Ovary (tissue), 9 donors: Measurements from ENCODE around the gene CLIC3. TPM values are rescaled to one million over a fixed set of nuclear protein-coding genes. Genes with fewer than 3 reads are reported as not detected.

Experiments
- DNase-seq, 5 donors: peaks; one replicate each; pipeline ENCODE4 v3.0.0-alpha.2; 2019 to 2020
- H3K27ac ChIP-seq, 2 donors: fragments of 200-600 bp; one replicate each; pipeline versions ENCODE4 v1.5.1 to v1.8.0; 2019 to 2022
- H3K27me3 ChIP-seq: fragments of 200-600 bp; one replicate; pipeline ENCODE4 v1.8.0; 2022
- H3K36me3 ChIP-seq: fragments of 200-600 bp; sonication (generic); one replicate; pipeline ENCODE4 v1.5.1; 2019
- H3K4me1 ChIP-seq: one replicate; pipeline ENCODE4 v1.8.1; 2013; ENCODE audit warnings: mild to moderate bottlenecking, moderate library complexity; ENCODE audit not compliant: insufficient read depth
- H3K4me3 ChIP-seq: fragments of 200-600 bp; sonication (generic); one replicate; pipeline ENCODE4 v1.5.1; 2017
- H3K9me3 ChIP-seq, 2 donors: fragments of 200-600 bp in 1 of 2; sonication (generic) in 1 of 2; one replicate each; pipeline versions ENCODE4 v1.5.1 to v1.8.1; 2013 to 2019; ENCODE audit warnings: mild to moderate bottlenecking in 1 of 2, moderate library complexity in 1 of 2
- CTCF ChIP-seq, 3 donors: fragments of 450-650 bp in 2 of 3; fragments of 200-600 bp in 1 of 3; IDR thresholded peaks; one replicate each; pipeline versions ENCODE4 v1.5.1 to v1.8.0; 2016 to 2022; ENCODE audit warnings: antibody characterized with exemption in 3 of 3, mild to moderate bottlenecking in 1 of 3
- EP300 ChIP-seq: sonication (generic); formaldehyde crosslinking; IDR thresholded peaks from one replicate; pipeline ENCODE4 v1.6.1; 2017; ENCODE audit warnings: antibody characterized with exemption
- POLR2A ChIP-seq: fragments of 450-650 bp; IDR thresholded peaks from one replicate; pipeline ENCODE4 v1.6.1; 2017; ENCODE audit warnings: antibody characterized with exemption, mild to moderate bottlenecking, moderate library complexity
- WGBS, 3 donors: extraction: QIAGEN DNeasy Blood & Tissue Kit in 1 of 3; methylation state at CpG; one replicate each; pipeline versions ENCODE4 v1.1.5 to v1.1.7; 2013 to 2017; 5-methylcytosine and 5-hydroxymethylcytosine counted together
- intact Hi-C, 4 donors: fragments of 100-400 bp; cut with DNase I; formaldehyde crosslinking; loops; one replicate each; pipeline versions ENCODE4 v1.11.0 to v1.15.1; 2022 to 2023
- polyA plus RNA-seq, 2 donors: library from polyadenylated mRNA; stranded (reverse); fragments of 200-250 nt in 1 of 2; fragments of 350-450 nt in 1 of 2; fragmentation: Illumina TruSeq in 1 of 2; extraction: RNeasy Lipid Tissue Mini Kit (QIAGEN cat#74804) in 1 of 2; gene quantifications; one replicate each; pipeline ENCODE4 v1.2.3, GENCODE V29; 2013 to 2014
- total RNA-seq, 7 donors: library from RNA; depleted of rRNA in 2 of 7; stranded (reverse); fragments of >200 nt in 2 of 7; fragmentation: NEBNext Ultra II Directional in 3 of 7; extraction: Animal tissue kit (Norgen Biotek cat#: 25700) in 3 of 7; gene quantifications; one replicate each; pipeline versions ENCODE4 v1.1.0 to v1.2.4, GENCODE V29; 2016 to 2023
- donor health status: DM: no; HTN: no; CAD: no; lungs with moderate emphysema.
- donor health status: DM: no; HTN: no; CAD: no.
- donor health status: Bipolar disorder and iron deficiency.
- donor health status: DM: yes; HTN: yes; CAD: no.
- donor health status: DM: no; HTN: no; CAD: no.
- donor health status: DM: yes; HTN: yes; CAD: no.

Gene CLIC3
- total and polyA plus RNA-seq, 9 donors, result 0.57 to 6.5 (median 1.3) TPM; not detected in 3

GRCh38 chr9:137017071-137017470, 20.7 kb upstream of the CLIC3 start:
- WGBS, 3 donors, result 96 to 98% (median 97%) methylated on average over 28 of the region's 28 CpGs
- H3K9me3 ChIP-seq, result no peaks in the 10 kb centered on the region
- no peak for DNase-seq
- H3K36me3 ChIP-seq, result no peaks in the 10 kb centered on the region
- TF ChIP-seq POLR2A, result no peak
- no peak for TF ChIP-seq CTCF (IDR thresholded peaks at IDR 0.05)
- TF ChIP-seq EP300, result no peak
- no peaks in the 10 kb centered on the region for H3K4me1 ChIP-seq
- H3K27ac ChIP-seq, result no peak overlapping the region
- intact Hi-C loops, result no loop called here
- H3K27me3 ChIP-seq, result no peaks in the 10 kb centered on the region
- no peak overlapping the region for H3K4me3 ChIP-seq

- 92 to 95% (median 93%) methylated on average over 10 to 16 of the region's 16 CpGs for WGBS, 3 donors
- no peaks in the 10 kb centered on the region for H3K36me3 ChIP-seq
- TF ChIP-seq CTCF (IDR thresholded peaks at IDR 0.05) (no peak), POLR2A (no peak), EP300 (no peak)
- no peaks in the 10 kb centered on the region for H3K27me3 ChIP-seq
- H3K27ac ChIP-seq, result no peak overlapping the region
- no peak overlapping the region for H3K4me3 ChIP-seq
- no peaks in the 10 kb centered on the region for H3K9me3 ChIP-seq
- no peaks in the 10 kb centered on the region for H3K4me1 ChIP-seq
- no peak for DNase-seq
- intact Hi-C loops, result no loop called here
These were observed 20.1 kb upstream of the CLIC3 start for GRCh38 chr9:137016436-137016835.

- no peaks in the 10 kb centered on the region for H3K27me3 ChIP-seq
- 94 to 96% (median 95%) methylated on average over 21 of the region's 21 CpGs for WGBS, 3 donors
- H3K36me3 ChIP-seq, result no peaks in the 10 kb centered on the region
- no peak overlapping the region for H3K4me3 ChIP-seq
- no peaks in the 10 kb centered on the region for H3K9me3 ChIP-seq
- no peaks in the 10 kb centered on the region for H3K4me1 ChIP-seq
- intact Hi-C loops, result no loop called here
- H3K27ac ChIP-seq, result no peak overlapping the region
- TF ChIP-seq CTCF (IDR thresholded peaks at IDR 0.05), result no peak
- no peak for TF ChIP-seq EP300
- no peak for TF ChIP-seq POLR2A
- DNase-seq, result no peak
These were observed 19.6 kb upstream of the CLIC3 start for GRCh38 chr9:137015976-137016375.

GRCh38 chr9:137015540-137015930, 19.2 kb upstream of the CLIC3 start:
- Histone ChIP-seq H3K9me3 (no peaks in the 10 kb centered on the region), H3K36me3 (no peaks in the 10 kb centered on the region), H3K4me3 (no peak overlapping the region), H3K27me3 (no peaks in the 10 kb centered on the region), H3K27ac (no peak overlapping the region), H3K4me1 (no peaks in the 10 kb centered on the region)
- no peak for TF ChIP-seq EP300
- TF ChIP-seq CTCF (IDR thresholded peaks at IDR 0.05), result no peak
- WGBS, 3 donors, result 96 to 98% (median 98%) methylated on average over 21 to 25 of the region's 25 CpGs
- intact Hi-C loops, result no loop called here
- no peak for DNase-seq
